ENCODE results near the gene TIAM2.
A peak's percentile ranks its signal among the peaks of the same experiment; 100 is the strongest.

The TIAM2 gene

GRCh38 chr6:155045561-155046404 is 50.7 kb downstream of the TIAM2 start:
- in situ Hi-C loops (cut with MboI; ENCODE audit: low pct_unique_long_range_greater_than_20kb, low sequenced_read_pairs, unreplicated experiment) = no loop called here
- no peak for TF ChIP-seq CTCF (IDR thresholded peaks at IDR 0.05; ENCODE audit: extremely low read depth, insufficient read depth, missing control alignments)
- no peak for DNase-seq (ENCODE audit: low spot score)

GRCh38 chr6:155047523-155047922 is 52.4 kb downstream of the TIAM2 start:
- in situ Hi-C loops (cut with MboI; ENCODE audit: low pct_unique_long_range_greater_than_20kb, low sequenced_read_pairs, unreplicated experiment) = no loop called here
- DNase-seq (ENCODE audit: low spot score) = no peak
- TF ChIP-seq CTCF (IDR thresholded peaks at IDR 0.05; ENCODE audit: extremely low read depth, insufficient read depth, missing control alignments) = no peak

- peak; percentile 63 for DNase-seq (ENCODE audit: low spot score)
- in situ Hi-C loops (cut with MboI; ENCODE audit: low pct_unique_long_range_greater_than_20kb, low sequenced_read_pairs, unreplicated experiment) = no loop called here
- no peak for TF ChIP-seq CTCF (IDR thresholded peaks at IDR 0.05; ENCODE audit: extremely low read depth, insufficient read depth, missing control alignments)
These were observed 55.2 kb downstream of the TIAM2 start for GRCh38 chr6:155050311-155050710.

GRCh38 chr6:155054491-155055250 is 59.6 kb downstream of the TIAM2 start:
- in situ Hi-C loops (cut with MboI; ENCODE audit: low pct_unique_long_range_greater_than_20kb, low sequenced_read_pairs, unreplicated experiment) = no loop called here
- no peak for DNase-seq (ENCODE audit: low spot score)
- no peak for TF ChIP-seq CTCF (IDR thresholded peaks at IDR 0.05; ENCODE audit: extremely low read depth, insufficient read depth, missing control alignments)

- TF ChIP-seq CTCF (IDR thresholded peaks at IDR 0.05; ENCODE audit: extremely low read depth, insufficient read depth, missing control alignments) = no peak
- no peak for DNase-seq (ENCODE audit: low spot score)
- in situ Hi-C loops (cut with MboI; ENCODE audit: low pct_unique_long_range_greater_than_20kb, low sequenced_read_pairs, unreplicated experiment) = no loop called here
These were observed 60.6 kb downstream of the TIAM2 start for GRCh38 chr6:155055729-155056128.

GRCh38 chr6:155056756-155057155 is 61.6 kb downstream of the TIAM2 start:
- no peak for TF ChIP-seq CTCF (IDR thresholded peaks at IDR 0.05; ENCODE audit: extremely low read depth, insufficient read depth, missing control alignments)
- DNase-seq (ENCODE audit: low spot score) = no peak
- in situ Hi-C loops (cut with MboI; ENCODE audit: low pct_unique_long_range_greater_than_20kb, low sequenced_read_pairs, unreplicated experiment) = no loop called here
